ENCODE data around the gene CNGA4. TPM values are rescaled to one million over a fixed set of nuclear protein-coding genes. Genes with fewer than 3 reads are reported as not detected.

Gene CNGA4
- total RNA-seq: not detected
- long read RNA-seq: 0 reads

GRCh38 chr11:6238902-6239301 lies at the start of gene CNGA4:
TSS of gene CNGA4 (plus strand) at chr11:6239089. CDS start at chr11:6239207, 118 bp downstream.
- DNase-seq (ENCODE audit: low spot score): no peak
- intact Hi-C loops (cut with DNase I): loop anchor here (10.0 kb wide), 1 partner anchor 236 kb away; the partner anchor contains the start of gene TRIM3

- intact Hi-C loops (cut with DNase I): no loop called here
- DNase-seq (ENCODE audit: low spot score): no peak
Observed at GRCh38 chr11:6191742-6192141, 47.1 kb upstream of the CNGA4 start.

- DNase-seq (ENCODE audit: low spot score): no peak
- intact Hi-C loops (cut with DNase I): no loop called here
Observed at GRCh38 chr11:6194065-6194581, 44.8 kb upstream of the CNGA4 start.

- intact Hi-C loops (cut with DNase I): no loop called here
- DNase-seq (ENCODE audit: low spot score): no peak
Observed at GRCh38 chr11:6196396-6196795, 42.5 kb upstream of the CNGA4 start.

- intact Hi-C loops (cut with DNase I): no loop called here
- no peak for DNase-seq (ENCODE audit: low spot score)
Observed at GRCh38 chr11:6197466-6198200, 41.3 kb upstream of the CNGA4 start.

- DNase-seq (ENCODE audit: low spot score): no peak
- intact Hi-C loops (cut with DNase I): no loop called here
Observed at GRCh38 chr11:6199174-6199810, 39.6 kb upstream of the CNGA4 start, which contains the start of gene OR52W1. TSS of gene OR52W1 (plus strand) at chr11:6199224. CDS start at chr11:6199224, 0 bp downstream.

GRCh38 chr11:6200975-6201374 lies 37.9 kb upstream of the CNGA4 start:
- intact Hi-C loops (cut with DNase I): no loop called here

GRCh38 chr11:6201481-6201880 lies 37.4 kb upstream of the CNGA4 start:
- intact Hi-C loops (cut with DNase I): no loop called here
- DNase-seq (ENCODE audit: low spot score): no peak

More at GRCh38 chr11:6200975-6201374, 37.9 kb upstream of the CNGA4 start:
- peak; percentile 90 for DNase-seq (ENCODE audit: low spot score)

- no peak for DNase-seq (ENCODE audit: low spot score)
- intact Hi-C loops (cut with DNase I): no loop called here
Observed at GRCh38 chr11:6202041-6202440, 36.8 kb upstream of the CNGA4 start.

DNA sequence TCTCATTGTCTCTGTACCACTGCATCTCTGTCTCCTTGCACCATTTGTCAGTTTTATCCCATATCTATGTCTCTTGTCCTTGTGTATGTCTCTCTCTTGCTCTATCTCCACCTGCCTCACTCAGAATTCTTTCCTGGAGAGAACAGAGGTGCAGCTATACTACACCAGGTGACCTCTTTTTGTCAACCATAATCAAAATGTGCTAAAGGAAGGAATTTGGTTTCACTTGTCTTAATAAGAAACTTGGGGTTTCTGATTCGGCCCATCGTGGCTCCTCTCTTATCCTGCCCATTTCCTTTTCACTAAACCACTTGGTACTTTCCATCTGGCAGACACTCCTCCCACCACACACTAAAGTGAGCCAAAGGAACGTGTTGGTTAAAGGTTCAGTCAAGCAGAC lies 35.6 kb upstream of the CNGA4 start:
- intact Hi-C loops (cut with DNase I): no loop called here
- DNase-seq (ENCODE audit: low spot score): no peak

DNA sequence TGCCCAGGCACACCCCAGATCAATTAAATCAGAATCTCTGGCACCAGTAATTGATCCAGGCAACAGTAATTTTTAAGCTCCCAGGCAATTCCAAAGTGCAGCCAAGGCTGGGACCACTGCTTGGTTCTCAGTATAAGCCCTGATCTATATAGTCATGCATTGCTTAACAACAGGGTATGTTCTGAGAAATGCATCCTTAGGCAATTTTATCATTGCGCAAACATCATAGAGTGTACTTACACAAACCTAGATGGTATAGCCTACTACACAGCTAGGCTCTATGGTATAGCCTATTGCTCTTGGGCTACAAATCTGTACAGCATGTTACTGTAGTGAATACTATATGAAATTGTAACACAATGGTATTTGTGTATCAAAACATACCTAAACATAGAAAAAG lies 34.2 kb upstream of the CNGA4 start:
- no peak for DNase-seq (ENCODE audit: low spot score)
- intact Hi-C loops (cut with DNase I): no loop called here

DNA sequence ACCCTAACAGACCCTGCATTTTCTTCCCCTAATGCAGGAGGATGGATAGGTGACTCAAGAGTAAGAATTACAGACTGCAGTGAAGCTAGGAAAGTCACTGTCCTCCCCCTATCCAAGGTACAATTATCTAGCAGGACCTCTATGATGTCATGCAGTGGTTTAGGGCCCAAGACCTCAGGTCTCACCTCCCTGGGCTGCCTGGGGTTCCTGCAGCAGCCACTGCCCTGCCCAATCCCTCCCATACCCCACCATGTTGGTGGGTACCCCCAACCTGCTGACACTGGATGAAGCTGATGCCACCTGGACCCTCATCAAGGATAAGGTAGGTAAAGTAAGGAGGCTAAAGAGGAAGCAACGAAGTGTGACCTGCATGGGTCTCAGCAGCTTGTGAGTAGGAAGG lies 33.5 kb upstream of the CNGA4 start, which contains the start of gene C11orf42:
TSS of gene C11orf42 (plus strand) at position 192 of the 400 bp plus-strand sequence. CDS start at position 251, 59 bp downstream.
- no peak for DNase-seq (ENCODE audit: low spot score)
- intact Hi-C loops (cut with DNase I): no loop called here

GRCh38 chr11:6206456-6207180 lies 32.3 kb upstream of the CNGA4 start:
- DNase-seq (ENCODE audit: low spot score): no peak
- intact Hi-C loops (cut with DNase I): no loop called here

GRCh38 chr11:6209801-6210200 lies 29.1 kb upstream of the CNGA4 start:
- DNase-seq (ENCODE audit: low spot score): no peak
- intact Hi-C loops (cut with DNase I): no loop called here

- intact Hi-C loops (cut with DNase I): no loop called here
- DNase-seq (ENCODE audit: low spot score): no peak
Observed at GRCh38 chr11:6210274-6210955, 28.5 kb upstream of the CNGA4 start.

- no peak for DNase-seq (ENCODE audit: low spot score)
- intact Hi-C loops (cut with DNase I): no loop called here
Observed at GRCh38 chr11:6214530-6214929, 24.4 kb upstream of the CNGA4 start.

DNA sequence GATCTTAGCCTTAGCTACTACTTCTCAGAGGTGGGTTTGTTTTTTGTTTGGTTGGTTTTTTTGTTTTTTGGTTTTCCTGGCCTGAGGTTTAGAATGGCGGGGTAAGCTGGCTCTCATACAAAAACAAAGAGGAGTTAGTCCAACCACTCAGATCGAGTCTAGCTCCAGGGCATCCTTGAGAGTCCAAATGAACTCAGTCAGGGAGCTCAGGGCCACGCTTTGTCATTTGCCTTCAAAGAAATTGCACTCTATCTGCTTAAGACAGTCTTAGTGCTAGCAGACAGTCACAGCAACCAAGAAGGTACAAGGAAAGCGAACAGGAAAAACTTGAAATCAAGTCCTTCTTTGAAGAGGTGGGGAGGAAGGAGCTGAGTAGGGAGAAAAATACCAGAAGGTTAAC lies 22.4 kb upstream of the CNGA4 start:
- intact Hi-C loops (cut with DNase I): no loop called here
- DNase-seq (ENCODE audit: low spot score): no peak

GRCh38 chr11:6217722-6218121 lies 21.2 kb upstream of the CNGA4 start:
- intact Hi-C loops (cut with DNase I): no loop called here
- DNase-seq (ENCODE audit: low spot score): no peak

- DNase-seq (ENCODE audit: low spot score): no peak
- intact Hi-C loops (cut with DNase I): no loop called here
Observed at GRCh38 chr11:6219359-6219758, 19.5 kb upstream of the CNGA4 start.

GRCh38 chr11:6223854-6224253 lies 15.0 kb upstream of the CNGA4 start:
- DNase-seq (ENCODE audit: low spot score): no peak
- intact Hi-C loops (cut with DNase I): no loop called here

All from cardiac septum (tissue), 1 donor.